B cell (primary cell): ENCODE data around the gene KIAA1328. TPM values are rescaled to one million over a fixed set of nuclear protein-coding genes. Genes with fewer than 3 reads are reported as not detected.

Experiments
- ATAC-seq: fragments of 200-7000 bp; cut with Tn5 transposase; one replicate; pipeline ENCODE4 v1.10.0; 2021; ENCODE audit warnings: low read depth, mild to moderate bottlenecking, moderate number of reproducible peaks, moderate library complexity
- CTCF ChIA-PET: fragments of 350-600 bp; sonication (Branson Sonifier 250); formaldehyde crosslinking; loops from one replicate; lab custom pipeline; 2021; ENCODE audit warnings: antibody characterized with exemption, inconsistent platforms; lab: Charles Lee
- POLR2A ChIA-PET: fragments of 350-600 bp; sonication (Branson Sonifier 250); formaldehyde crosslinking; loops from one replicate; lab custom pipeline; 2021; ENCODE audit warnings: antibody characterized with exemption; lab: Charles Lee
- DNase-seq: peaks from one replicate; pipeline ENCODE4 v3.0.0; 2013
- H2AFZ ChIP-seq: 2 replicates; pipeline ENCODE4 v1.6.1; 2012; ENCODE audit warnings: mild to moderate bottlenecking, low read depth, low read length; ENCODE audit not compliant: insufficient read depth, poor library complexity, severe bottlenecking
- H3K27ac ChIP-seq, 2 donors: 1 replicate in 1 of 2; 2 replicates in 1 of 2; pipeline ENCODE4 v1.5.1; 2012 to 2013; ENCODE audit warnings: low read length in 2 of 2, mild to moderate bottlenecking in 2 of 2, moderate library complexity in 1 of 2
- H3K27me3 ChIP-seq, 4 experiments: fragments of 200-600 bp in 1 of 4; sonication (generic) in 1 of 4; replicated peaks in 1 of 4; 1 replicate in 2 of 4; 2 replicates in 2 of 4; pipeline versions ENCODE4 v1.6.1 to v1.7.0; 2013 to 2016; ENCODE audit warnings: low read length in 3 of 4, mild to moderate bottlenecking in 2 of 4, mixed read lengths in 1 of 4, moderate library complexity in 1 of 4; ENCODE audit not compliant: insufficient read depth in 4 of 4, control insufficient read depth in 3 of 4; ENCODE audit errors: control extremely low read depth in 1 of 4
- H3K36me3 ChIP-seq, 2 experiments: replicated peaks in 1 of 2; 1 replicate in 1 of 2; 2 replicates in 1 of 2; pipeline versions ENCODE4 v1.6.1 to v1.7.1; 2013; ENCODE audit warnings: low read length in 1 of 2; ENCODE audit not compliant: insufficient read depth in 2 of 2, control insufficient read depth in 1 of 2; ENCODE audit errors: control extremely low read depth in 1 of 2, extremely low read depth in 1 of 2
- H3K4me1 ChIP-seq, 2 donors: fragments of 200-600 bp in 1 of 2; sonication (generic) in 1 of 2; 1 replicate in 1 of 2; 2 replicates in 1 of 2; pipeline versions ENCODE4 v1.5.1 to v1.6.1; 2013 to 2017; ENCODE audit warnings: low read length in 2 of 2; ENCODE audit not compliant: control insufficient read depth in 2 of 2, insufficient read depth in 2 of 2
- H3K4me2 ChIP-seq: replicated peaks from 2 replicates; pipeline ENCODE3; 2012; ENCODE audit warnings: mild to moderate bottlenecking, low read depth, low read length; ENCODE audit not compliant: poor library complexity, severe bottlenecking
- H3K4me3 ChIP-seq, 5 experiments: fragments of 200-600 bp in 1 of 5; sonication (generic) in 1 of 5; 1 replicate in 3 of 5; 2 replicates in 2 of 5; pipeline versions ENCODE4 v1.5.1 to v1.7.0; 2011 to 2016; ENCODE audit warnings: low read length in 4 of 5, mild to moderate bottlenecking in 4 of 5, low read depth in 2 of 5, control low read depth in 1 of 5, moderate library complexity in 1 of 5; ENCODE audit not compliant: insufficient read depth in 1 of 5; ENCODE audit errors: control extremely low read depth in 1 of 5, extremely low read depth in 1 of 5
- H3K79me2 ChIP-seq: fragments of 200-600 bp; sonication (generic); one replicate; pipeline ENCODE4 v1.6.0; 2016; ENCODE audit warnings: low read length; ENCODE audit not compliant: control insufficient read depth, insufficient read depth
- H3K9ac ChIP-seq: fragments of 200-600 bp; sonication (generic); 2 replicates; pipeline ENCODE4 v1.6.1; 2017; ENCODE audit warnings: mild to moderate bottlenecking, low read length, moderate library complexity
- H3K9me3 ChIP-seq, 3 donors: one replicate each; pipeline versions ENCODE4 v1.6.1 to v1.7.1; 2013; ENCODE audit warnings: low read length in 2 of 3; ENCODE audit not compliant: control insufficient read depth in 2 of 3, insufficient read depth in 1 of 3; ENCODE audit errors: control extremely low read depth in 1 of 3
- H4K20me1 ChIP-seq: 2 replicates; pipeline ENCODE4 v1.6.0; 2012; ENCODE audit warnings: mild to moderate bottlenecking, low read length; ENCODE audit not compliant: insufficient read depth, control insufficient read depth, poor library complexity, severe bottlenecking
- H3K27ac Mint-ChIP-seq: one replicate; pipeline ENCODE4 v1.8.0; 2021; ENCODE audit warnings: mixed read lengths
- H3K27me3 Mint-ChIP-seq: one replicate; pipeline ENCODE4 v1.8.0; 2021; ENCODE audit warnings: mixed read lengths
- H3K4me1 Mint-ChIP-seq: one replicate; pipeline ENCODE4 v1.8.0; 2021; ENCODE audit warnings: mixed read lengths
- H3K4me3 Mint-ChIP-seq: one replicate; pipeline ENCODE4 v1.8.0; 2021; ENCODE audit warnings: mixed read lengths
- H3K9me3 Mint-ChIP-seq: one replicate; pipeline ENCODE4 v1.8.0; 2022; ENCODE audit warnings: mixed read lengths; ENCODE audit not compliant: insufficient read depth
- CTCF ChIP-seq: fragments of 200-600 bp; IDR thresholded peaks from one replicate; pipeline ENCODE4 v1.8.0; 2022; ENCODE audit warnings: antibody characterized with exemption, mild to moderate bottlenecking
- EZH2 ChIP-seq: IDR thresholded peaks from 2 replicates; pipeline ENCODE4 v1.6.1; 2012; ENCODE audit warnings: borderline replicate concordance, low read depth, mild to moderate bottlenecking, moderate library complexity, low read length; ENCODE audit not compliant: insufficient read depth, poor library complexity, severe bottlenecking
- WGBS: methylation state at CpG from one replicate; pipeline ENCODE4 v1.1.5; 2013; ENCODE audit warnings: missing lambda C conversion rate; ENCODE audit not compliant: insufficient coverage; 5-methylcytosine and 5-hydroxymethylcytosine counted together
- intact Hi-C: fragments of 100-400 bp; cut with micrococcal nuclease; formaldehyde crosslinking; loops from one replicate; pipeline ENCODE4 v1.10.0; 2022
- polyA plus RNA-seq: library from polyadenylated mRNA; depleted of rRNA; stranded (reverse); fragments of >200 nt; gene quantifications from 2 replicates; pipeline ENCODE4 v1.2.3, GENCODE V29; 2012
- total RNA-seq, 2 donors: library from RNA; stranded (reverse); fragments of 120-200 nt in 1 of 2; gene quantifications; 1 replicate in 1 of 2; 2 replicates in 1 of 2; pipeline versions ENCODE4 v1.2.3 to v1.2.4, GENCODE V29; 2013 to 2022

The KIAA1328 gene
- total and polyA plus RNA-seq, 2 donors (not counting 1 experiment from before 2014, with no cell fraction given), result 9.1 to 22.1 TPM

DNA sequence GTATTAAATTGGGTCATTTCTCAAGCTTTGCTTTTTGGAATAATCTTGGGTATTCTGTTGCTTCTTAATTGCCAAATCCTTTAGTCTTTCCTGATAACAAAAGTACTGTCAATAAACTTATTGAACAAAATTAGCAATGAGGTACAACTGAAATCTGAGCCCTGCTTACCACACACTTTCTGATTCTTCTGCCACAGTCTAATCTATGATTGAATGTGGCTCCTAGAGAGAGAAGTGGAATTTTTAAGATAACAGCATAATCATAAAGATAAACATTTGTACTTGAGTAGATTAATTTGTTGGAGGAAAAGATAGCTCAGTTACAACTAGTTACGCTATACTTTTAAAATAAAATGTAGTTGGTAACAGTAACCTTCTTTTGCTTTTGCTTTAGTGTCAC is 381.9 kb downstream of the KIAA1328 start:
- Mint-ChIP-seq H3K9me3 (no peaks in the 10 kb centered on the region), H3K4me1 (no peaks in the 10 kb centered on the region), H3K27me3 (no peaks in the 10 kb centered on the region), H3K27ac (no peak overlapping the region), H3K4me3 (no peak overlapping the region)
- ChIA-PET POLR2A (no interaction called here), CTCF (no interaction called here)
- peaks cover 0 to 7% (median 0%) of the 10 kb centered on the region in 3 donors for H3K9me3 ChIP-seq
- no peak overlapping the region for H3K27ac ChIP-seq
- no peak overlapping the region for H3K4me3 ChIP-seq
- H3K9ac ChIP-seq, result no peak overlapping the region
- no peak overlapping the region for H2AFZ ChIP-seq
- no peaks in the 10 kb centered on the region for H3K36me3 ChIP-seq
- intact Hi-C loops, result no loop called here
- H3K79me2 ChIP-seq, result no peaks in the 10 kb centered on the region
- no peaks in the 10 kb centered on the region for H3K27me3 ChIP-seq
- H3K4me2 ChIP-seq, result no peak overlapping the region
- no peak for TF ChIP-seq EZH2
- no CpG with 5 or more reads among the region's 1 CpG for WGBS
- DNase-seq, result no peak
- no peaks in the 10 kb centered on the region for H3K4me1 ChIP-seq
- no peaks in the 10 kb centered on the region for H4K20me1 ChIP-seq
- no peak for ATAC-seq

- no peak overlapping the region for H3K27ac Mint-ChIP-seq
- no peak overlapping the region for H3K27ac ChIP-seq
- no peaks in the 10 kb centered on the region for H3K36me3 ChIP-seq
- H3K9ac ChIP-seq, result no peak overlapping the region
- no peak for DNase-seq
- H3K27me3 Mint-ChIP-seq, result no peaks in the 10 kb centered on the region
- H3K79me2 ChIP-seq, result no peaks in the 10 kb centered on the region
- WGBS, result 86% methylated on average over 2 of the region's 2 CpGs
- no peaks in the 10 kb centered on the region for H3K4me1 ChIP-seq
- peaks cover 3% of the 10 kb centered on the region for H3K4me1 Mint-ChIP-seq
- no peak for ATAC-seq
- H2AFZ ChIP-seq, result no peak overlapping the region
- intact Hi-C loops, result no loop called here
- no peaks in the 10 kb centered on the region for H4K20me1 ChIP-seq
- no peak overlapping the region for H3K4me3 ChIP-seq
- no peaks in the 10 kb centered on the region for H3K9me3 Mint-ChIP-seq
- H3K4me3 Mint-ChIP-seq, result no peak overlapping the region
- no peak for TF ChIP-seq CTCF
- no peaks in the 10 kb centered on the region for H3K27me3 ChIP-seq
- H3K9me3 ChIP-seq, result peaks cover 0 to under 1% (median 0%) of the 10 kb centered on the region in 3 donors
- ChIA-PET CTCF (no interaction called here), POLR2A (no interaction called here)
- no peak overlapping the region for H3K4me2 ChIP-seq
These were observed 389.2 kb downstream of the KIAA1328 start for GRCh38 chr18:37218022-37218590.
